GM19099 (cell line): ENCODE data around the gene SERPINB13.
"Not testable (repeated sequence)": the region's sequence is repeated elsewhere in the genome, so short reads cannot be mapped to it uniquely, and the experiment has no call there.

Experiments
- POLR2A ChIP-seq: IDR thresholded peaks from 3 replicates; pipeline ENCODE4 v1.6.1; 2011; ENCODE audit warnings: low read depth; ENCODE audit not compliant: insufficient read length; ENCODE audit errors: extremely low read depth

The SERPINB13 gene

DNA sequence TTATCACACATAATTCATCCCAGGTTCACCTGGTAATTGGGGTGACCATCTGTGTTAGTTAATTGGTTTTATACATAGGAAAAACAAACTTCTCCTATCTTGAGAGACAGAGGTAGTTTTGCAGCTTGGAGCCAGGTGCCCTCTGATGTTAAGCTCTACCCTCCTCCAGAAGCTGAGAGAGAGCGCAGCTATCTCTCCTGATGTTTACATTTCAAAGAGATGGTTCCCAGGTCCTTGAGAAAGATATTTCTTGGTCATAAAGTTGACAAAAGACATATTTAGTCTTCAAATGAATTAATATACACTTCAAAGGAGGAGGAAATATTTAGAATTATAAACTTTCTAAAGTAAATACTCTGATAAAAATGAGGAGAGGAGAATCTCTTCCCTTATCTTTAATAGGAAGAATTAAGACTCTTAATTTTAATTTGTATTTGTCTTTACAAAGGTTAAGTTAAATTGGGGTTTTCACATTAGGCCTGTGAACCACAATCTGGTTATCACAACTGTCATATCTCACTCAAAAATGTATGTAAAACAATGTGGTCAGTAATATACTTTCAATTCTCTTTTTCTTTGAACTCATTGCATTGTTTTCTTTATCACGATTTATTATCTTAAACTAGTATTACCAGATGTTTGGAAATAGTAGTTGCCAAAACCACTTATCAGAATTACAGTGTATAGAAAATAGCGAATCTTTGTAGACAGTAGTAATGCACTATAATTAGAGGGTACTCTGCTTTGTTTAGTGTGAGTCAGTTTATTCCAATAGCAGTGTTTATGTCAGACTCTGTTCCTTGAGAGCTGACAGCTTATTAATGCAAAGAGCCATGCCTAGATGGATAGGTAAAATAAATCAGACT, 30.1 kb downstream of the SERPINB13 start:
- TF ChIP-seq POLR2A: no peak

DNA sequence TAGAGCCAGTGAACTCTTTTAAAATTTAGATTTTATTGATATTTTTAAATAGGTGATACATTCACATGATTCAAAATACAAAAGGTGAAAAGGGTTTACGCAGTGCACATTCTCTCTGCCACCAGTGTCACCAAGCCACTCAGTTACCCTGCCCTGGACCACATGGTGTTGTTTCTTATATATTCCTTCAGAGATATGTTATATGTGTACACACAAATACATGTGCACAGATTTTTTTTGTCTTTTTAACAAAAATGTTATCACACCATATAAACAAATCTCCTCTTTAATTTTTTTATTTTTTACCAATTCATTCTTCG, 30.7 kb downstream of the SERPINB13 start:
- TF ChIP-seq POLR2A: no peak

DNA sequence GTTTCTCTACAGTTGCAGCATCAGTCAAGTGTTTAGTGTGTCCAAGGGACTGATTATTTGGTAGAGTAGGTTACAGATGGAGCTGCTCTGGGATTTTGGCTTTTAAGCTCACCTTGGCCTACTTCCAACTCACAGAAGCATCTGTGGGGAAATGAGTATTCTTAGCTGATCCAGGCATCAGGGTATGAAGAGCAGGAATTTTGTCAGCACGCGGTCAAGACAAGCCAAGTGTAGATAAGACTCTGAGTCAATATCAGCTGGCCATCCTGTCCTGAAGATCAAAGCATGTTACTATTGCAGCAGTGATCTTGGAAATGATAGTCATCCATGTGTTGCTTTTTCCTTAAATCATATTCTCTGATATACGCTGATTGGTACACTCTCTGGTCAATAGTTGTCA, 32.5 kb downstream of the SERPINB13 start:
- no peak for TF ChIP-seq POLR2A

DNA sequence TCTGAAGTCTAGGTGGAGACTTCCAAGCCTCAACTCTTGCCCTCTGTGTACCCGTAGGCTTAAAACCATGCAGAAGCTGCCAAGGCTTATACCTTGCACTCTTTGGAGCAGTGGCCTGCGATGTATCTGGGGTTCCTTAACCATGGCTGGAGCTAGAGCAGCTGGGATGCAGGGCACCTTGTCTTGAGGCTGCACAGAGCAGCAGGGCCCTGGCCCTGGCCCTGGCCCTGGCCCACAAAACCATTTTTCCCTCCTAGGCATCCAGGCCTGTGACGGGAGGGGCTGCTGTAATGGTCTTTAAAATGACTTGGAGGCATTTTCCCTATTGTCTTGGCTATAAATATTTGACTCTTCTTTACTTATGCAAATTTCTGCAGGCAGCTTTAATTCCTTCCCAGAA, 37.7 kb downstream of the SERPINB13 start:
- TF ChIP-seq POLR2A: no peak

DNA sequence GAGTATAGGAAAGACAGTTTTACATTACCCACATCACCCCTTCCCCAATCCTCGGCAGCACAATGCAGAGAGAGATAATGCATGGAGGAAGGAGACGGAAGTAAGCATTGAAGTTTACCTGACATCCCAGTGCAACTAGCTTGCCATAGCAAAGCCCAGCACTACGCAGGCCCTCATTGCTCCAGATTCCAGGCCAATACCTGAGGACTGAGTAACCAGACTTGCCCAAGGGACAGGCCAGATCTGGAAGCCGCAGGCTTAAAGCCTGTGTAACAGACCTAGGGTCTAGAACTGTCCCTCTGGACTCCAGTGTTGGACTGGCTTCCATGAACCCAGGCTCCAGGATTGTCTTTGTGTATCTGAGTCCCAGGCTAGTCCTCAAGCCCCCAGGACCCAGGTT, 39.3 kb downstream of the SERPINB13 start:
- TF ChIP-seq POLR2A: no peak

DNA sequence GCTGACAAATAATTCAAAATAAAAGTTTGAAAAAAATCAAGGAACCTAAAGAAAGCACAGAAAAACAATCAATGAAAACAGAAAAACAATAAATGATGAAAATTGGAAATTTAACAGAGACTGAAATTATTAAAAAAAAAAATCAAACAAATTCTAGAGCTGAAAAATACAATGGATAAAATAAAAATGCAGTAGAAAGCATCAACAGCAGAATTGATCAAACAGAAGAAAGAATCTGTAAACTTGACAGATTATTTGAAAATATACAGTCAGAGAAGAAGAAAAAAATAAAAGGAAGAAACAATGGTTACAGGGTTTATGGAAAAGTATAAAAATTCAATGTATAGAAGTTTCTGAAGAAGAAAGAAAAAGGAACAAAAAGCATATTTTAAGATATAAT, 40.7 kb downstream of the SERPINB13 start:
- TF ChIP-seq POLR2A: no peak

DNA sequence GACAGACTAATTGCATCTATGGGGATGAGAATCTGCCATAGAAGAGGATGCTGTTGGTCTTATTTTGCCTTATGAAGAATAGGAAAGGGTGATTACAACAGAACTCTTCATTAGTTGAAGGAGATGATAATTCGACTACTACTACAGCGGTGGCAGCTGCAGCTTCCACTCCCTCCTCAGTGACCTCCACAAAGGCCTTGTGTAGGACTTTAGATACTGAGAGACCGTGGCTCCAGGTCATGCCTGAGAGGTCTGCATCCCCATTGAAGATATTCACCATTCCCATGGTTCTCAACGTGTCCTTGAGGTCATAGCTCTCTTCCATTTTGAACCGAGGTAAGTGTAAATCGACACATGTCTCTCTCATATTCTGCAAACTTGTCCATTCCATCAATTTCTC, 50.6 kb downstream of the SERPINB13 start:
- no peak for TF ChIP-seq POLR2A

DNA sequence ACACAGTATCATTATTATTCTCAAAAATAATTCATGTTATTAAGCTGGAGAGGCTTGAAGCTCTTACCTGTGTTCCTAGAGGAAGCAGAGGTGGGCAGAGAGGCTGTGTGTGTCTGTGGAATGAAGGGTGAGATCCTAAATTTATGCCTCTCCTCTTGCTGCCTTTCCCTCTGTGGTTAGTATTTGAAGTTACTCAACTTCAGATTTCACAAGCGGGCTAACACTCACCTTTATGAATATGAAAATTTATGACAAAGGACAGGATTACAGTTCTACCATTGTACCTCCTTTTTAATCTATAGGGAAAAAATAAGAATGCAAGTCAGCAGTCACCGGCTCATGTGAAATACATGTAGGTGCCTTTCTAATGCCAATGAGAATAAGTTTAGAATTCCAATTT, 57.0 kb downstream of the SERPINB13 start, which contains the start of gene SERPINB4:
Gene SERPINB4 (minus strand): TSS at position 115 of the 400 bp plus-strand sequence. CDS start 679 bp downstream, outside the sequence.
- not testable (repeated sequence) for TF ChIP-seq POLR2A

DNA sequence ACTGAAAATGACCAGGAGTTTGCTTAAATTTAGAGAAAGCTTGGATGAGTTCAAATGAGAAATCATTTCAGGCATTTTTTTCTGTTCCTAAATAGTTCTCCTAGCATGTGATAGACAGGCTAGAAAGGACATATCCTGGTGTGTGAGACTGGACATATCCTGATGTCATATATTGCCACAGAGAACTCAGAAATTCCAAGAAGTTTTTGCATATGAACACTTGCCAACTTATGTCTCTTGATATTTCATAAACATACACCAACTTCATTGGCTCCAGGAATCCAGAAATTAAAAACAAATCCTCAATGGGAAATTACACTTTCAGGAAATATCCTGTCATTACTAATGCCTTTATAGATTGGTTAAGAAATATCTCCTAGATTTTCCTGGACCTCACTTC, 59.8 kb downstream of the SERPINB13 start:
- TF ChIP-seq POLR2A: no peak

DNA sequence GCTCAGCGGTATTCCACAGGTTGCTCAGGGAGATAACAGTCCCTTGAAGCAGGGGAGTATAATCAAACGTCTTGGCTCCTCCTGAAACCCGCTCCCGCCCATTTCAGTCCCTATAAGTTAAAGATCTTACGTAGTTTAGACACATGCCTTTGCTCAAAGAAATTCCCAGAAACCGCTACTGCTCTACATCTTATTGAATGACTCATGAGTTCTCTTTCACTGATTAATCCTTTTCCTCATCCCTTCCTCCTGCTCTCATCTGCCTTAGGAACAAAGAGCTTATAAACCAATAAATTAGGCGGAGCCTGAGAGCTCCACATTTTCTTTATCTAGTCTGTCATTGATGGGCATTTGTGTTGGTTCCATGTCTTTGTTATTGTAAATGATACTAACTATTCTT, 61.1 kb downstream of the SERPINB13 start:
- no peak for TF ChIP-seq POLR2A
